ENCODE data around the gene MBOAT2. TPM values are rescaled to one million over a fixed set of nuclear protein-coding genes. Genes with fewer than 3 reads are reported as not detected.

Gene MBOAT2
- total RNA-seq, 1 experiment from 2014 or later = 30.7 TPM

GRCh38 chr2:8851811-8852560 lies 151.5 kb downstream of the MBOAT2 start:
- no peak overlapping the region for H3K27ac ChIP-seq (ENCODE audit: low read length)
- DNase-seq (no peak), ATAC-seq (no peak)
- no peak overlapping the region for H2AFZ ChIP-seq (ENCODE audit: low read length)
- intact Hi-C loops (cut with micrococcal nuclease) = no loop called here
- ChIA-PET POLR2A (ENCODE audit: unreplicated experiment) (no interaction called here), CTCF (no interaction called here)
- H3K4me2 ChIP-seq (ENCODE audit: low read length) = no peak overlapping the region
- H3K4me3 ChIP-seq (ENCODE audit: low read length) = no peak overlapping the region
- H4K20me1 ChIP-seq (ENCODE audit: low read length) = no peaks in the 10 kb centered on the region
- BruUV-seq (replicated peaks) = no TSS peak
- H3K27me3 ChIP-seq (ENCODE audit: low read length) = no peaks in the 10 kb centered on the region
- no peaks in the 10 kb centered on the region for H3K79me2 ChIP-seq (ENCODE audit: low read length)
- TF ChIP-seq EZH2 (IDR thresholded peaks at IDR 0.05; ENCODE audit: low read length, unreplicated experiment) (no peak), EZH2phosphoT487 (IDR thresholded peaks at IDR 0.05; ENCODE audit: borderline replicate concordance, low read length) (no peak), CTCF (conservative IDR thresholded peaks at IDR 0.05; ENCODE audit: low read depth, low read length) (no peak)
- H3K4me1 ChIP-seq (ENCODE audit: insufficient read depth, low read length) = 0 out of 2 replicates have a peak, but pooled peaks cover 5% of the 10 kb centered on the region
- no peaks in the 10 kb centered on the region for H3K36me3 ChIP-seq (ENCODE audit: low read depth, low read length)
- no peaks in the 10 kb centered on the region for H3K9me3 ChIP-seq (ENCODE audit: low read length)
- H3K9me2 ChIP-seq (replicated peaks; ENCODE audit: low read length) = no peaks in the 10 kb centered on the region
- H3F3A ChIP-seq (ENCODE audit: low read length, unreplicated experiment) = no peaks in the 10 kb centered on the region
- no peak overlapping the region for H3K9ac ChIP-seq (ENCODE audit: low read length)

GRCh38 chr2:8850845-8851487 lies 152.5 kb downstream of the MBOAT2 start:
- no peak overlapping the region for H3K27ac ChIP-seq (ENCODE audit: low read length)
- no peak overlapping the region for H3K4me2 ChIP-seq (ENCODE audit: low read length)
- no peaks in the 10 kb centered on the region for H3K27me3 ChIP-seq (ENCODE audit: low read length)
- 0 out of 2 replicates have a peak, but pooled peaks cover 5% of the 10 kb centered on the region for H3K4me1 ChIP-seq (ENCODE audit: insufficient read depth, low read length)
- H4K20me1 ChIP-seq (ENCODE audit: low read length) = no peaks in the 10 kb centered on the region
- H3K9me3 ChIP-seq (ENCODE audit: low read length) = no peaks in the 10 kb centered on the region
- DNase-seq (no peak), ATAC-seq (no peak)
- no peaks in the 10 kb centered on the region for H3K36me3 ChIP-seq (ENCODE audit: low read depth, low read length)
- H2AFZ ChIP-seq (ENCODE audit: low read length) = no peak overlapping the region
- H3F3A ChIP-seq (ENCODE audit: low read length, unreplicated experiment) = no peaks in the 10 kb centered on the region
- ChIA-PET CTCF (no interaction called here), POLR2A (ENCODE audit: unreplicated experiment) (no interaction called here)
- no peak overlapping the region for H3K9ac ChIP-seq (ENCODE audit: low read length)
- TF ChIP-seq EZH2phosphoT487 (IDR thresholded peaks at IDR 0.05; ENCODE audit: borderline replicate concordance, low read length) = no peak
- TF ChIP-seq CTCF (conservative IDR thresholded peaks at IDR 0.05; ENCODE audit: low read depth, low read length) = no peak
- TF ChIP-seq EZH2 (IDR thresholded peaks at IDR 0.05; ENCODE audit: low read length, unreplicated experiment) = no peak
- H3K4me3 ChIP-seq (ENCODE audit: low read length) = no peak overlapping the region
- H3K9me2 ChIP-seq (replicated peaks; ENCODE audit: low read length) = no peaks in the 10 kb centered on the region
- no TSS peak for BruUV-seq (replicated peaks)
- intact Hi-C loops (cut with micrococcal nuclease) = no loop called here
- no peaks in the 10 kb centered on the region for H3K79me2 ChIP-seq (ENCODE audit: low read length)

GRCh38 chr2:8849327-8849726 lies 154.2 kb downstream of the MBOAT2 start:
- BruUV-seq (replicated peaks) = no TSS peak
- TF ChIP-seq CTCF (conservative IDR thresholded peaks at IDR 0.05; ENCODE audit: low read depth, low read length) (no peak), EZH2phosphoT487 (IDR thresholded peaks at IDR 0.05; ENCODE audit: borderline replicate concordance, low read length) (no peak), EZH2 (IDR thresholded peaks at IDR 0.05; ENCODE audit: low read length, unreplicated experiment) (no peak)
- Histone ChIP-seq H3K9me3 (ENCODE audit: low read length) (no peaks in the 10 kb centered on the region), H3K9ac (ENCODE audit: low read length) (no peak overlapping the region), H3K4me3 (ENCODE audit: low read length) (no peak overlapping the region), H3K27me3 (ENCODE audit: low read length) (no peaks in the 10 kb centered on the region), H3F3A (ENCODE audit: low read length, unreplicated experiment) (no peaks in the 10 kb centered on the region), H3K27ac (ENCODE audit: low read length) (no peak overlapping the region), H3K36me3 (ENCODE audit: low read depth, low read length) (no peaks in the 10 kb centered on the region), H4K20me1 (ENCODE audit: low read length) (no peaks in the 10 kb centered on the region), H3K79me2 (ENCODE audit: low read length) (no peaks in the 10 kb centered on the region), H3K4me2 (ENCODE audit: low read length) (no peak overlapping the region), H2AFZ (ENCODE audit: low read length) (no peak overlapping the region), H3K9me2 (replicated peaks; ENCODE audit: low read length) (no peaks in the 10 kb centered on the region), H3K4me1 (ENCODE audit: insufficient read depth, low read length) (0 out of 2 replicates have a peak, but pooled peaks cover 5% of the 10 kb centered on the region)
- intact Hi-C loops (cut with micrococcal nuclease) = no loop called here
- DNase-seq = no peak
- ATAC-seq = peak; percentile 55
- ChIA-PET CTCF (no interaction called here), POLR2A (ENCODE audit: unreplicated experiment) (no interaction called here)
